OCI-LY7 (cell line): ENCODE results near the gene CA5A. TPM values are rescaled to one million over a fixed set of nuclear protein-coding genes. Genes with fewer than 3 reads are reported as not detected.
"Not testable (repeated sequence)": the region's sequence is repeated elsewhere in the genome, so short reads cannot be mapped to it uniquely, and the experiment has no call there.

ENCODE experiments used
- BruUV-seq: library from RNA; stranded (reverse); fragments of 400-500 nt; replicated peaks from 2 replicates; lab custom pipeline; 2021; lab: Mats Ljungman, UMichigan
- CTCF ChIA-PET: fragments of 300-600 bp; sonication (Branson Sonifier 250); formaldehyde crosslinking; loops from one replicate; lab custom pipeline; 2022; ENCODE audit warnings: antibody characterized with exemption; ENCODE audit not compliant: unreplicated experiment; lab: Charles Lee
- POLR2A ChIA-PET: fragments of 300-600 bp; sonication (Branson Sonifier 250); formaldehyde crosslinking; loops from one replicate; lab custom pipeline; 2022; ENCODE audit warnings: antibody characterized with exemption; lab: Charles Lee
- DNase-seq: peaks from one replicate; pipeline ENCODE4 v3.0.0-alpha.2; 2015; ENCODE audit warnings: low spot score
- H2AFZ ChIP-seq: fragments of 200-600 bp; sonication (generic), shearing (Covaris generic); 2 replicates; pipeline ENCODE4 v1.6.1; 2014; ENCODE audit warnings: mild to moderate bottlenecking, antibody characterized with exemption, low read length, moderate library complexity
- H3K27ac ChIP-seq: fragments of 200-600 bp; sonication (generic); 2 replicates; pipeline ENCODE4 v1.5.1; 2014; ENCODE audit warnings: mixed run types, low read depth, mild to moderate bottlenecking, moderate library complexity, low read length, inconsistent platforms; ENCODE audit not compliant: poor library complexity, severe bottlenecking
- H3K36me3 ChIP-seq: fragments of 200-600 bp; sonication (generic); 2 replicates; pipeline ENCODE4 v1.6.1; 2014; ENCODE audit warnings: mild to moderate bottlenecking, antibody characterized with exemption, low read length, moderate library complexity, mixed read lengths; ENCODE audit not compliant: insufficient read depth
- H3K4me1 ChIP-seq: fragments of 200-600 bp; sonication (generic); 2 replicates; pipeline ENCODE4 v1.5.1; 2014; ENCODE audit warnings: mild to moderate bottlenecking, low read length; ENCODE audit not compliant: insufficient read depth, poor library complexity, severe bottlenecking
- H3K4me2 ChIP-seq: fragments of 200-600 bp; sonication (generic); 2 replicates; pipeline ENCODE4 v1.6.1; 2014; ENCODE audit warnings: mild to moderate bottlenecking, low read length
- H3K4me3 ChIP-seq: fragments of 200-600 bp; sonication (generic); 2 replicates; pipeline ENCODE4 v1.5.1; 2014; ENCODE audit warnings: mild to moderate bottlenecking, low read depth, low read length; ENCODE audit not compliant: poor library complexity, severe bottlenecking
- H3K79me2 ChIP-seq: fragments of 200-600 bp; sonication (generic); 2 replicates; pipeline ENCODE4 v1.6.1; 2016; ENCODE audit warnings: low read depth, mild to moderate bottlenecking, low read length, moderate library complexity, mixed read lengths; ENCODE audit not compliant: insufficient read depth
- H3K9me2 ChIP-seq: fragments of 200-600 bp; sonication (generic); 2 replicates; pipeline ENCODE4 v1.6.1; 2016; ENCODE audit warnings: mild to moderate bottlenecking, low read length, mixed read lengths; ENCODE audit not compliant: insufficient read depth
- H3K9me3 ChIP-seq: fragments of 200-600 bp; sonication (generic); 2 replicates; pipeline ENCODE4 v1.6.1; 2014; ENCODE audit warnings: mild to moderate bottlenecking, mixed run types, low read length, mixed read lengths
- H4K20me1 ChIP-seq: fragments of 200-600 bp; sonication (generic); 2 replicates; pipeline ENCODE4 v1.6.1; 2014; ENCODE audit warnings: mild to moderate bottlenecking, antibody characterized with exemption, low read length, moderate library complexity, mixed read lengths; ENCODE audit not compliant: insufficient read depth
- EZH2phosphoT487 ChIP-seq: fragments of 200-600 bp; sonication (generic); IDR thresholded peaks from 2 replicates; pipeline ENCODE4 v1.6.1; 2018; ENCODE audit warnings: low read depth, borderline replicate concordance, mild to moderate bottlenecking, mixed run types, antibody characterized with exemption, low read length, moderate library complexity, mixed read lengths
- intact Hi-C: fragments of 100-400 bp; cut with micrococcal nuclease; formaldehyde crosslinking; loops from one replicate; pipeline ENCODE4 v1.10.0; 2022; ENCODE audit not compliant: unreplicated experiment
- total RNA-seq, 2 experiments: library from RNA; depleted of rRNA in 1 of 2; stranded (reverse); fragments of >200 nt in 1 of 2; shearing (Covaris generic) in 1 of 2; gene quantifications; 2 replicates each; pipeline ENCODE4 v1.2.3, GENCODE V29; 2014 to 2022
- TF ChIP-seq, protein P1 (sequence below): fragments of 200-600 bp; sonication (generic); conservative IDR thresholded peaks from 2 replicates; pipeline ENCODE4 v1.5.1; 2014; ENCODE audit warnings: mild to moderate bottlenecking, antibody characterized with exemption, low read length, moderate library complexity, mixed read lengths

The CA5A gene
- total RNA-seq, 2 experiments from 2014 or later, result not detected

- BruUV-seq, result no TSS peak
- CTCF ChIA-PET, result no interaction called here
- Histone ChIP-seq H2AFZ (peak overlapping the region; percentile 36; the same call in 1 of the 2 replicates), H4K20me1 (no peaks in the 10 kb centered on the region), H3K27ac (no peak overlapping the region), H3K4me1 (peaks cover 37% of the 10 kb centered on the region), H3K36me3 (no peaks in the 10 kb centered on the region), H3K9me2 (no peaks in the 10 kb centered on the region), H3K9me3 (no peaks in the 10 kb centered on the region), H3K4me3 (no peak overlapping the region), H3K4me2 (peak overlapping the region; percentile 34; the same call in 1 of the 2 replicates), H3K79me2 (no peaks in the 10 kb centered on the region)
- intact Hi-C loops, result no loop called here
- POLR2A ChIA-PET, result interaction anchor here (1.1 kb wide), 1 partner anchor 23 kb away, joined by 3 read pairs; no protein-coding TSS in a partner anchor
- TF ChIP-seq EZH2phosphoT487, result no peak
- TF ChIP-seq, protein P1, sequence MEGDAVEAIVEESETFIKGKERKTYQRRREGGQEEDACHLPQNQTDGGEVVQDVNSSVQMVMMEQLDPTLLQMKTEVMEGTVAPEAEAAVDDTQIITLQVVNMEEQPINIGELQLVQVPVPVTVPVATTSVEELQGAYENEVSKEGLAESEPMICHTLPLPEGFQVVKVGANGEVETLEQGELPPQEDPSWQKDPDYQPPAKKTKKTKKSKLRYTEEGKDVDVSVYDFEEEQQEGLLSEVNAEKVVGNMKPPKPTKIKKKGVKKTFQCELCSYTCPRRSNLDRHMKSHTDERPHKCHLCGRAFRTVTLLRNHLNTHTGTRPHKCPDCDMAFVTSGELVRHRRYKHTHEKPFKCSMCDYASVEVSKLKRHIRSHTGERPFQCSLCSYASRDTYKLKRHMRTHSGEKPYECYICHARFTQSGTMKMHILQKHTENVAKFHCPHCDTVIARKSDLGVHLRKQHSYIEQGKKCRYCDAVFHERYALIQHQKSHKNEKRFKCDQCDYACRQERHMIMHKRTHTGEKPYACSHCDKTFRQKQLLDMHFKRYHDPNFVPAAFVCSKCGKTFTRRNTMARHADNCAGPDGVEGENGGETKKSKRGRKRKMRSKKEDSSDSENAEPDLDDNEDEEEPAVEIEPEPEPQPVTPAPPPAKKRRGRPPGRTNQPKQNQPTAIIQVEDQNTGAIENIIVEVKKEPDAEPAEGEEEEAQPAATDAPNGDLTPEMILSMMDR, result no peak
- peak; percentile 16 for DNase-seq
Observed at GRCh38 chr16:87897521-87898505, 38.5 kb downstream of the CA5A start.

DNA sequence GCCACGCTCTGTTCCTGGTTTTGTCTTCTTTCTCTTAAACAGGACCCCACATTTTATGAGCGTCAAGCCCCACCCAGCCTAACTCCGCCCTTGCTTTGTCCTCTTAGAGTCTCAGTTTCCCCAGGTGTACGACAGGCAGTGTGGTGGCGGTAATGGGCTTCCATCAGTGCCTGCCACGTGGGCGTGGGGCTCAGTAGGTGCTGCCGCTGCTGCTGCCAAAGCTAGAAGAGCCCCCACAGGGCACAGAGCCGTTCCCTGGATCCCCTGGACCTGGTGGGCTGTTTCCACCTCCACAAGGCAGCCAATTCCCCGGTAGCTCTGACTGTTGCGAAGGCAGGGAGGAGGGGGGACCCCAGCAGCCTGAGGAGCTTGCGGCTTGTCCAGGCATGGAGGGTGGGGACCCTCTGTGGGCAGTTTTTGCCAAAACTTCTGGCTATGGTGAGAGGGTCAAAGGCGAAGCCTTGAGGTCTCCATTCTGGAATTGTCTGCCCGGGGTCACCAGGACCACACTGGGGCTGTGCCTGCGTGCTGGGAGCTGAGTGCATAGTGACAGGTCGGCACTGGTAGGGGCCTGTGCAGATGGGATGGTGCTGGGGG is 39.3 kb downstream of the CA5A start:
- POLR2A ChIA-PET, result interaction anchor here (1.1 kb wide), 1 partner anchor 24 kb away, joined by 3 read pairs; no protein-coding TSS in a partner anchor

GRCh38 chr16:87896176-87896890 is 40.0 kb downstream of the CA5A start:
- Histone ChIP-seq H2AFZ (peak overlapping the region; percentile 55; the same call in 1 of the 2 replicates), H3K4me1 (peaks cover 37% of the 10 kb centered on the region), H3K4me2 (peak overlapping the region; percentile 16)
- intact Hi-C loops, CTCF ChIA-PET, H3K36me3 ChIP-seq, H3K27ac ChIP-seq, H3K79me2 ChIP-seq, DNase-seq, BruUV-seq, H3K4me3 ChIP-seq, H3K9me3 ChIP-seq, H3K9me2 ChIP-seq, H4K20me1 ChIP-seq: not testable (repeated sequence)
- POLR2A ChIA-PET, result interaction anchor here (0.7 kb wide), 2 partner anchors 94 to 1455 kb away, joined by 3 to 5 read pairs; no protein-coding TSS in a partner anchor

More for the DNA sequence above, 39.3 kb downstream of the CA5A start:
- BruUV-seq, H3K27ac ChIP-seq, H3K36me3 ChIP-seq, DNase-seq, H3K9me3 ChIP-seq, CTCF ChIA-PET, intact Hi-C loops, H3K9me2 ChIP-seq, H3K4me3 ChIP-seq, H4K20me1 ChIP-seq, H3K79me2 ChIP-seq, H3K4me2 ChIP-seq: not testable (repeated sequence)
- H3K4me1 ChIP-seq, result peaks cover 37% of the 10 kb centered on the region
- H2AFZ ChIP-seq, result peak overlapping the region; percentile 36; the same call in 1 of the 2 replicates
